OCI-LY3 (cell line): ENCODE data around the gene PIWIL4.

Source experiments
- CTCF ChIP-seq: fragments of 200-600, 300-600 bp; sonication (generic); IDR thresholded peaks from 2 replicates; pipeline ENCODE4 v1.5.1; 2014; ENCODE audit warnings: antibody characterized with exemption, low read length, low read depth
- EZH2phosphoT487 ChIP-seq: fragments of 200-600 bp; shearing (Covaris generic); IDR thresholded peaks from 2 replicates; pipeline ENCODE4 v1.6.1; 2018; ENCODE audit warnings: antibody characterized with exemption, mixed run types, low read depth

GRCh38 chr11:94629741-94630140, 62.6 kb downstream of the PIWIL4 start:
- TF ChIP-seq CTCF = no peak
- TF ChIP-seq EZH2phosphoT487 = no peak
